Stimulated activated CD4-positive, alpha-beta T cell treated with anti-CD3 and anti-CD28 coated beads, TNF-alpha, amount 100 ng/mL, for 4 hours (primary cell): ENCODE data around the gene SLC25A51.
"Not testable (repeated sequence)": the region's sequence is repeated elsewhere in the genome, so short reads cannot be mapped to it uniquely, and the experiment has no call there.

Experiments used
- DNase-seq, 3 experiments: peaks; one replicate each; pipeline ENCODE4 v3.0.0-alpha.2; 2020; ENCODE audit warnings: low read depth in 3 of 3

Gene SLC25A51

GRCh38 chr9:37902796-37903646 is 906 bp downstream of the SLC25A51 start:
- DNase-seq = no peak

- DNase-seq = no peak
Observed at GRCh38 chr9:37902131-37902530, 1.8 kb downstream of the SLC25A51 start.

- no peak for DNase-seq
Observed at GRCh38 chr9:37899041-37899440, 4.9 kb downstream of the SLC25A51 start.

- DNase-seq = no peak
Observed at GRCh38 chr9:37897665-37898064, 6.3 kb downstream of the SLC25A51 start.

GRCh38 chr9:37892063-37892462 is 11.9 kb downstream of the SLC25A51 start:
- DNase-seq = no peak

GRCh38 chr9:37891042-37891441 is 12.9 kb downstream of the SLC25A51 start:
- not testable (repeated sequence) for DNase-seq

GRCh38 chr9:37889536-37889935 is 14.4 kb downstream of the SLC25A51 start:
- no peak for DNase-seq

- not testable (repeated sequence) for DNase-seq
Observed at GRCh38 chr9:37887977-37888583, 15.8 kb downstream of the SLC25A51 start.

GRCh38 chr9:37880916-37881479 is 22.9 kb downstream of the SLC25A51 start:
- no peak for DNase-seq

GRCh38 chr9:37876376-37876775 is 27.6 kb downstream of the SLC25A51 start:
- no peak for DNase-seq

GRCh38 chr9:37873955-37874354 is 30.0 kb downstream of the SLC25A51 start:
- DNase-seq = no peak

GRCh38 chr9:37870799-37871176 is 33.1 kb downstream of the SLC25A51 start:
- no peak for DNase-seq

GRCh38 chr9:37870081-37870798 is 33.7 kb downstream of the SLC25A51 start:
- no peak for DNase-seq

GRCh38 chr9:37862530-37862929 is 41.4 kb downstream of the SLC25A51 start:
- no peak for DNase-seq

GRCh38 chr9:37859043-37859442 is 44.9 kb downstream of the SLC25A51 start:
- no peak for DNase-seq

- no peak for DNase-seq
Observed at GRCh38 chr9:37856551-37856950, 47.4 kb downstream of the SLC25A51 start.

GRCh38 chr9:37852222-37852621 is 51.7 kb downstream of the SLC25A51 start:
- DNase-seq = no peak

GRCh38 chr9:37840560-37841194 is 63.2 kb downstream of the SLC25A51 start:
- no peak for DNase-seq

- DNase-seq = no peak
Observed at GRCh38 chr9:37839496-37840461, 64.1 kb downstream of the SLC25A51 start.
